Measurements from ENCODE around the gene CHD6. TPM values are rescaled to one million over a fixed set of nuclear protein-coding genes. Genes with fewer than 3 reads are reported as not detected.

CHD6 gene
- total RNA-seq, 1 experiment from 2014 or later = 51.1 TPM

- intact Hi-C loops (cut with micrococcal nuclease; ENCODE audit: unreplicated experiment) = no loop called here
- POLR2A ChIA-PET (ENCODE audit: unreplicated experiment) = no interaction called here
- peaks cover 97% of the 10 kb centered on the region for H3K79me2 ChIP-seq (ENCODE audit: low read depth)
Observed at GRCh38 chr20:41607791-41608190, 10.4 kb downstream of the CHD6 start.

GRCh38 chr20:41604002-41604401, 14.2 kb downstream of the CHD6 start:
- TF ChIP-seq EZH2 (IDR thresholded peaks at IDR 0.05; ENCODE audit: low read depth) = no peak
- no peak; the same call in 1 of the 2 replicates for TF ChIP-seq CTCF (conservative IDR thresholded peaks at IDR 0.05)
- Histone ChIP-seq H3K4me2 (no peak overlapping the region), H4K20me1 (ENCODE audit: insufficient read depth) (peaks cover 32% of the 10 kb centered on the region), H3F3A (ENCODE audit: insufficient read depth, low read depth) (no peaks in the 10 kb centered on the region), H3K9me2 (ENCODE audit: insufficient read depth) (no peaks in the 10 kb centered on the region), H3K36me3 (ENCODE audit: low read depth) (0 out of 2 replicates have a peak, but pooled peaks cover 3% of the 10 kb centered on the region), H3K79me2 (ENCODE audit: low read depth) (peaks cover 98% of the 10 kb centered on the region), H3K4me1 (replicated peaks; ENCODE audit: insufficient read depth) (no peaks in the 10 kb centered on the region), H3K27me3 (ENCODE audit: insufficient read depth, low read depth) (no peaks in the 10 kb centered on the region), H2AFZ (no peak overlapping the region), H3K9me3 (ENCODE audit: insufficient read depth, low read depth) (peaks cover 31% of the 10 kb centered on the region; the same call in 1 of the 2 replicates), H3K27ac (no peak overlapping the region), H3K4me3 (no peak overlapping the region)
- POLR2A ChIA-PET (ENCODE audit: unreplicated experiment) = no interaction called here
- BruUV-seq (replicated peaks) = no TSS peak
- no peak for DNase-seq
- intact Hi-C loops (cut with micrococcal nuclease; ENCODE audit: unreplicated experiment) = no loop called here
- CTCF ChIA-PET = no interaction called here

More at GRCh38 chr20:41607791-41608190, 10.4 kb downstream of the CHD6 start:
- peaks cover 53% of the 10 kb centered on the region for H4K20me1 ChIP-seq (ENCODE audit: insufficient read depth)
- no TSS peak for BruUV-seq (replicated peaks)
- H3K4me3 ChIP-seq = no peak overlapping the region
- H3K27me3 ChIP-seq (ENCODE audit: insufficient read depth, low read depth) = no peaks in the 10 kb centered on the region
- no peak for DNase-seq
- H3K9me3 ChIP-seq (ENCODE audit: insufficient read depth, low read depth) = no peaks in the 10 kb centered on the region; the same call in 1 of the 2 replicates
- H3F3A ChIP-seq (ENCODE audit: insufficient read depth, low read depth) = no peaks in the 10 kb centered on the region
- no peaks in the 10 kb centered on the region for H3K4me1 ChIP-seq (replicated peaks; ENCODE audit: insufficient read depth)
- no peak overlapping the region for H3K27ac ChIP-seq
- CTCF ChIA-PET = no interaction called here
- H3K4me2 ChIP-seq = no peak overlapping the region
- H3K9me2 ChIP-seq (ENCODE audit: insufficient read depth) = no peaks in the 10 kb centered on the region
- H2AFZ ChIP-seq = no peak overlapping the region
- H3K36me3 ChIP-seq (ENCODE audit: low read depth) = no peaks in the 10 kb centered on the region
- no peak for TF ChIP-seq EZH2 (IDR thresholded peaks at IDR 0.05; ENCODE audit: low read depth)
- no peak for TF ChIP-seq CTCF (conservative IDR thresholded peaks at IDR 0.05)

GRCh38 chr20:41601742-41602141, 16.4 kb downstream of the CHD6 start:
- Histone ChIP-seq H2AFZ (no peak overlapping the region), H3K79me2 (ENCODE audit: low read depth) (peaks cover 95% of the 10 kb centered on the region), H3K9me3 (ENCODE audit: insufficient read depth, low read depth) (peaks cover 34% of the 10 kb centered on the region; the same call in 1 of the 2 replicates), H3K9me2 (ENCODE audit: insufficient read depth) (no peaks in the 10 kb centered on the region), H3K4me2 (no peak overlapping the region), H3K4me1 (replicated peaks; ENCODE audit: insufficient read depth) (no peaks in the 10 kb centered on the region), H3K4me3 (no peak overlapping the region), H3K27me3 (ENCODE audit: insufficient read depth, low read depth) (no peaks in the 10 kb centered on the region), H3K36me3 (ENCODE audit: low read depth) (0 out of 2 replicates have a peak, but pooled peaks cover 5% of the 10 kb centered on the region), H3K27ac (no peak overlapping the region), H3F3A (ENCODE audit: insufficient read depth, low read depth) (no peaks in the 10 kb centered on the region), H4K20me1 (ENCODE audit: insufficient read depth) (peaks cover 18% of the 10 kb centered on the region)
- ChIA-PET CTCF (no interaction called here), POLR2A (ENCODE audit: unreplicated experiment) (no interaction called here)
- BruUV-seq (replicated peaks) = no TSS peak
- no peak for DNase-seq
- intact Hi-C loops (cut with micrococcal nuclease; ENCODE audit: unreplicated experiment) = no loop called here
- no peak for TF ChIP-seq CTCF (conservative IDR thresholded peaks at IDR 0.05)

Data from PC-9 (cell line).